ENCODE data around the gene PRR23E. TPM values are rescaled to one million over a fixed set of nuclear protein-coding genes. Genes with fewer than 3 reads are reported as not detected.
A peak's percentile ranks its signal among the peaks of the same experiment; 100 is the strongest.

The PRR23E gene
- total RNA-seq, 2 donors from 2014 or later: not detected

- peak; percentile 21 for DNase-seq
- whole genome bisulfite sequencing, 2 experiments (ENCODE audit: insufficient coverage in 1 of 2, insufficient read length in 1 of 2): 86 to 95% methylated on average over 2 to 5 of the region's 5 CpGs
- Histone ChIP-seq H3K36me3 (ENCODE audit: control insufficient read depth, insufficient read depth, low read length) (no peaks in the 10 kb centered on the region), H3K27ac (ENCODE audit: low read depth, low read length) (no peak overlapping the region), H3K4me1 (ENCODE audit: control insufficient read depth, insufficient read depth, low read length) (no peaks in the 10 kb centered on the region), H3K4me3 (ENCODE audit: low read length) (no peak overlapping the region), H3K9me3 (ENCODE audit: control insufficient read depth, low read length) (no peaks in the 10 kb centered on the region), H3K9ac (ENCODE audit: extremely low read depth, low read length, poor library complexity, severe bottlenecking) (no peak overlapping the region), H3K27me3 (ENCODE audit: control insufficient read depth, insufficient read depth, low read length, poor library complexity, severe bottlenecking) (no peaks in the 10 kb centered on the region)
- no peak overlapping the region for H3K4me3 Mint-ChIP-seq
- peaks cover 5% of the 10 kb centered on the region for H3K27me3 Mint-ChIP-seq (ENCODE audit: insufficient read depth)
- H3K27ac Mint-ChIP-seq: no peak overlapping the region
- H3K36me3 Mint-ChIP-seq (ENCODE audit: low read depth): no peaks in the 10 kb centered on the region
- no peaks in the 10 kb centered on the region for H3K9me3 Mint-ChIP-seq
- H3K4me1 Mint-ChIP-seq: no peaks in the 10 kb centered on the region
- TF ChIP-seq, protein P1, sequence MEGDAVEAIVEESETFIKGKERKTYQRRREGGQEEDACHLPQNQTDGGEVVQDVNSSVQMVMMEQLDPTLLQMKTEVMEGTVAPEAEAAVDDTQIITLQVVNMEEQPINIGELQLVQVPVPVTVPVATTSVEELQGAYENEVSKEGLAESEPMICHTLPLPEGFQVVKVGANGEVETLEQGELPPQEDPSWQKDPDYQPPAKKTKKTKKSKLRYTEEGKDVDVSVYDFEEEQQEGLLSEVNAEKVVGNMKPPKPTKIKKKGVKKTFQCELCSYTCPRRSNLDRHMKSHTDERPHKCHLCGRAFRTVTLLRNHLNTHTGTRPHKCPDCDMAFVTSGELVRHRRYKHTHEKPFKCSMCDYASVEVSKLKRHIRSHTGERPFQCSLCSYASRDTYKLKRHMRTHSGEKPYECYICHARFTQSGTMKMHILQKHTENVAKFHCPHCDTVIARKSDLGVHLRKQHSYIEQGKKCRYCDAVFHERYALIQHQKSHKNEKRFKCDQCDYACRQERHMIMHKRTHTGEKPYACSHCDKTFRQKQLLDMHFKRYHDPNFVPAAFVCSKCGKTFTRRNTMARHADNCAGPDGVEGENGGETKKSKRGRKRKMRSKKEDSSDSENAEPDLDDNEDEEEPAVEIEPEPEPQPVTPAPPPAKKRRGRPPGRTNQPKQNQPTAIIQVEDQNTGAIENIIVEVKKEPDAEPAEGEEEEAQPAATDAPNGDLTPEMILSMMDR (conservative IDR thresholded peaks at IDR 0.05): no peak
Measured at GRCh38 chr3:127164615-127165014, 28.3 kb upstream of the PRR23E start.

DNA sequence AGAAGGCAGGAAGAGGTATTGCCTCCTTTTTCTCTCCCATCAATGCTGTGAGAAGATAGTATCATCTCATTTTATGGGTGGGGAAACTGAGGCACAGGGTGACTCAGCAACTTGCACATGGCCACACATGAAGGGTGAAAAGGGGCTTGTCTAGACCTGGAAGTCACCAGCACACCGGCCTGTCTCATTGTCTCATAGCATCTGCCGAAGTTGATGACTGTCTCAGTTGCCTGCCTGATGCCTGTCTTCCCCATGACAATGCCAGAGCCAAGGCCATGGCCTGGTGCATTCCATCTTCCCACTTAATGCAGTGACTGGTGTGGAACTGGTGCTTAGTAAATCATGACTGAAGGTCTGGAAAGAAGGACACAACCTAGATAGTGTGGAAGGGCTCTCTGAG lies 27.9 kb upstream of the PRR23E start:
- Mint-ChIP-seq H3K4me1 (no peaks in the 10 kb centered on the region), H3K9me3 (no peaks in the 10 kb centered on the region), H3K36me3 (ENCODE audit: low read depth) (no peaks in the 10 kb centered on the region), H3K27me3 (ENCODE audit: insufficient read depth) (peaks cover 5% of the 10 kb centered on the region), H3K27ac (no peak overlapping the region), H3K4me3 (no peak overlapping the region)
- TF ChIP-seq, protein P1 (conservative IDR thresholded peaks at IDR 0.05): no peak
- Histone ChIP-seq H3K36me3 (ENCODE audit: control insufficient read depth, insufficient read depth, low read length) (no peaks in the 10 kb centered on the region), H3K9me3 (ENCODE audit: control insufficient read depth, low read length) (no peaks in the 10 kb centered on the region), H3K27ac (ENCODE audit: low read depth, low read length) (no peak overlapping the region), H3K9ac (ENCODE audit: extremely low read depth, low read length, poor library complexity, severe bottlenecking) (no peak overlapping the region), H3K4me3 (ENCODE audit: low read length) (no peak overlapping the region), H3K4me1 (ENCODE audit: control insufficient read depth, insufficient read depth, low read length) (no peaks in the 10 kb centered on the region), H3K27me3 (ENCODE audit: control insufficient read depth, insufficient read depth, low read length, poor library complexity, severe bottlenecking) (no peaks in the 10 kb centered on the region)
- WGBS, 2 experiments (ENCODE audit: insufficient coverage in 1 of 2, insufficient read length in 1 of 2): 83 to 85% methylated on average over 2 of the region's 2 CpGs
- no peak for DNase-seq

DNA sequence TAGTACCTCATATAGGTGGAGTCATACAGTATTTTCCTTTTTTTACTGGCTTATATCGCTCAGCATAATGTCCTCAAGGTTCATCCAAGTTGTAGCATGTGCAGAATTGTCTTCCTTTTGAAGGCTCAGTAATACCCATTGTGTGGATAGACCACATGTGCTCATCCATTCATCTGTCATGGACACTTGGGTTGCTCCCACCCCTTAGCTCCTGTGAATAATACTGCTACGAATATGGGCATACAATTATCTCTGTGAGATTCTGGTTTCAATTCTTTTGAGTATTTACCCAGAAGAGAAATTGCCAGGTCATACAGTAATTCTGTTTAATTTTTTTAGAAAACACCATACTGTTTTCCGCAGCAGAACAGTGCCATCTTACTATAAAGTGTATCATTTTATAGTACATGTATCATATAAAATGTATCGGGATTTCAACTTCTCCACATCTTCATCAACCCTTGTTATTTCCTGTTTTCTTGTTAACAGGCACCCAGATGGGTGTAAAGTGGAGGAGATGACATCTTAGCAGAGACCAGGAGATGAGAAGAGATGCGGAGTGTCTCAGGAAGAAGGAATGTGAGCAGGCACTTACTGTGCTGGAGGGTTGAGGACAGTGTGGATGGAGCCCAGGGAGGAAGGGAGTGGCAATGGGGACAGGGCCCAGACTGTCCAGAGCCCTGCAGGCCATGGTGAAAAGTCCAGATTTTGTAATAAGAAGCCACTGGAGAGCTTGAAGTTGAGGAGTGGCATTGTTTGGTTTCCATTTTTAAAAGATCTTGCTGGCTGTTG lies 27.0 kb upstream of the PRR23E start:
- no peaks in the 10 kb centered on the region for H3K4me1 Mint-ChIP-seq
- no peaks in the 10 kb centered on the region for H3K36me3 ChIP-seq (ENCODE audit: control insufficient read depth, insufficient read depth, low read length)

More for the DNA sequence above, 27.0 kb upstream of the PRR23E start:
- DNase-seq: no peak
- no peak overlapping the region for H3K4me3 Mint-ChIP-seq
- Histone ChIP-seq H3K27ac (ENCODE audit: low read depth, low read length) (no peak overlapping the region), H3K4me3 (ENCODE audit: low read length) (no peak overlapping the region), H3K9ac (ENCODE audit: extremely low read depth, low read length, poor library complexity, severe bottlenecking) (no peak overlapping the region), H3K9me3 (ENCODE audit: control insufficient read depth, low read length) (no peaks in the 10 kb centered on the region), H3K27me3 (ENCODE audit: control insufficient read depth, insufficient read depth, low read length, poor library complexity, severe bottlenecking) (no peaks in the 10 kb centered on the region), H3K4me1 (ENCODE audit: control insufficient read depth, insufficient read depth, low read length) (no peaks in the 10 kb centered on the region)
- H3K27ac Mint-ChIP-seq: no peak overlapping the region
- TF ChIP-seq, protein P1 (conservative IDR thresholded peaks at IDR 0.05): no peak
- no peaks in the 10 kb centered on the region for H3K9me3 Mint-ChIP-seq
- WGBS, 2 experiments (ENCODE audit: insufficient coverage in 1 of 2, insufficient read length in 1 of 2): 68 to 85% methylated on average over 2 to 3 of the region's 5 CpGs
- no peaks in the 10 kb centered on the region for H3K36me3 Mint-ChIP-seq (ENCODE audit: low read depth)
- peaks cover 5% of the 10 kb centered on the region for H3K27me3 Mint-ChIP-seq (ENCODE audit: insufficient read depth)

Data from endodermal cell (in vitro differentiated cells).